Stimulated activated naive CD8-positive, alpha-beta T cell treated with anti-CD3 and anti-CD28 coated beads, Interleukin-15, Interleukin-2, amounts not matched to agents 100 ng/mL and 50 ng/mL, for 24 hours (primary cell): Measurements from ENCODE around the gene NFIB.

Experiments used
- H3K27ac Mint-ChIP-seq: one replicate; pipeline ENCODE4 v1.8.0; 2021; ENCODE audit warnings: mild to moderate bottlenecking, mixed read lengths
- H3K27me3 Mint-ChIP-seq: one replicate; pipeline ENCODE4 v1.8.0; 2021; ENCODE audit warnings: mixed read lengths
- H3K36me3 Mint-ChIP-seq: one replicate; pipeline ENCODE4 v1.8.0; 2021; ENCODE audit warnings: low read depth, mixed read lengths
- H3K4me1 Mint-ChIP-seq: one replicate; pipeline ENCODE4 v1.8.0; 2021; ENCODE audit warnings: low read depth, mixed read lengths
- H3K4me3 Mint-ChIP-seq: one replicate; pipeline ENCODE4 v1.8.0; 2021; ENCODE audit warnings: mild to moderate bottlenecking, mixed read lengths
- H3K9me3 Mint-ChIP-seq: one replicate; pipeline ENCODE4 v1.8.0; 2021; ENCODE audit warnings: mixed read lengths

Gene NFIB

GRCh38 chr9:14339746-14340145, 25.8 kb upstream of the NFIB start:
- no peaks in the 10 kb centered on the region for H3K4me1 Mint-ChIP-seq
- no peaks in the 10 kb centered on the region for H3K9me3 Mint-ChIP-seq
- no peak overlapping the region for H3K4me3 Mint-ChIP-seq
- H3K27me3 Mint-ChIP-seq, result peaks cover 35% of the 10 kb centered on the region
- H3K36me3 Mint-ChIP-seq, result no peaks in the 10 kb centered on the region
- no peak overlapping the region for H3K27ac Mint-ChIP-seq

GRCh38 chr9:14337615-14338014, 23.7 kb upstream of the NFIB start:
- H3K27me3 Mint-ChIP-seq, result peaks cover 44% of the 10 kb centered on the region

GRCh38 chr9:14336244-14336643, 22.3 kb upstream of the NFIB start:
- no peak overlapping the region for H3K4me3 Mint-ChIP-seq
- H3K36me3 Mint-ChIP-seq, result no peaks in the 10 kb centered on the region
- H3K4me1 Mint-ChIP-seq, result no peaks in the 10 kb centered on the region
- H3K9me3 Mint-ChIP-seq, result no peaks in the 10 kb centered on the region
- no peak overlapping the region for H3K27ac Mint-ChIP-seq
- peaks cover 47% of the 10 kb centered on the region for H3K27me3 Mint-ChIP-seq

More at GRCh38 chr9:14337615-14338014, 23.7 kb upstream of the NFIB start:
- Mint-ChIP-seq H3K4me3 (no peak overlapping the region), H3K36me3 (no peaks in the 10 kb centered on the region), H3K4me1 (no peaks in the 10 kb centered on the region), H3K27ac (no peak overlapping the region), H3K9me3 (no peaks in the 10 kb centered on the region)

- Mint-ChIP-seq H3K4me3 (no peak overlapping the region), H3K27ac (no peak overlapping the region), H3K27me3 (peaks cover 55% of the 10 kb centered on the region), H3K4me1 (no peaks in the 10 kb centered on the region), H3K36me3 (no peaks in the 10 kb centered on the region), H3K9me3 (no peaks in the 10 kb centered on the region)
Observed at GRCh38 chr9:14331120-14331519, 17.2 kb upstream of the NFIB start.

GRCh38 chr9:14327036-14327435, 13.1 kb upstream of the NFIB start:
- H3K27me3 Mint-ChIP-seq, result peaks cover 57% of the 10 kb centered on the region
- peaks cover 10% of the 10 kb centered on the region for H3K4me1 Mint-ChIP-seq
- H3K36me3 Mint-ChIP-seq, result peaks cover 3% of the 10 kb centered on the region
- no peaks in the 10 kb centered on the region for H3K9me3 Mint-ChIP-seq
- no peak overlapping the region for H3K27ac Mint-ChIP-seq
- H3K4me3 Mint-ChIP-seq, result no peak overlapping the region

GRCh38 chr9:14326264-14326826, 12.4 kb upstream of the NFIB start:
- no peak overlapping the region for H3K4me3 Mint-ChIP-seq
- H3K27me3 Mint-ChIP-seq, result peaks cover 62% of the 10 kb centered on the region
- H3K4me1 Mint-ChIP-seq, result peaks cover 17% of the 10 kb centered on the region
- peaks cover 3% of the 10 kb centered on the region for H3K36me3 Mint-ChIP-seq
- no peaks in the 10 kb centered on the region for H3K9me3 Mint-ChIP-seq
- H3K27ac Mint-ChIP-seq, result no peak overlapping the region

GRCh38 chr9:14325147-14325546, 11.2 kb upstream of the NFIB start:
- peaks cover 64% of the 10 kb centered on the region for H3K27me3 Mint-ChIP-seq
- H3K4me3 Mint-ChIP-seq, result no peak overlapping the region
- H3K36me3 Mint-ChIP-seq, result peaks cover 3% of the 10 kb centered on the region
- peaks cover 29% of the 10 kb centered on the region for H3K4me1 Mint-ChIP-seq
- H3K27ac Mint-ChIP-seq, result no peak overlapping the region
- H3K9me3 Mint-ChIP-seq, result peaks cover 4% of the 10 kb centered on the region

GRCh38 chr9:14323985-14324650, 10.2 kb upstream of the NFIB start:
- Mint-ChIP-seq H3K4me1 (peaks cover 32% of the 10 kb centered on the region), H3K27ac (no peak overlapping the region), H3K9me3 (peaks cover 4% of the 10 kb centered on the region), H3K36me3 (peaks cover 3% of the 10 kb centered on the region), H3K4me3 (no peak overlapping the region), H3K27me3 (peaks cover 65% of the 10 kb centered on the region)

GRCh38 chr9:14323083-14323971, 9.4 kb upstream of the NFIB start:
- peaks cover 32% of the 10 kb centered on the region for H3K4me1 Mint-ChIP-seq
- peak overlapping the region; percentile 84 for H3K27ac Mint-ChIP-seq
- H3K4me3 Mint-ChIP-seq, result peak overlapping the region; percentile 79
- H3K9me3 Mint-ChIP-seq, result peaks cover 4% of the 10 kb centered on the region
- peaks cover 3% of the 10 kb centered on the region for H3K36me3 Mint-ChIP-seq
- peaks cover 69% of the 10 kb centered on the region for H3K27me3 Mint-ChIP-seq

- peaks cover 4% of the 10 kb centered on the region for H3K9me3 Mint-ChIP-seq
- H3K27ac Mint-ChIP-seq, result peak overlapping the region; percentile 84
- H3K4me1 Mint-ChIP-seq, result peaks cover 32% of the 10 kb centered on the region
- peaks cover 70% of the 10 kb centered on the region for H3K27me3 Mint-ChIP-seq
- H3K36me3 Mint-ChIP-seq, result peaks cover 3% of the 10 kb centered on the region
- peak overlapping the region; percentile 82 for H3K4me3 Mint-ChIP-seq
Observed at GRCh38 chr9:14322211-14323082, 8.5 kb upstream of the NFIB start.

GRCh38 chr9:14321517-14322130, 7.7 kb upstream of the NFIB start:
- Mint-ChIP-seq H3K36me3 (peaks cover 3% of the 10 kb centered on the region), H3K4me1 (peaks cover 32% of the 10 kb centered on the region), H3K9me3 (peaks cover 4% of the 10 kb centered on the region), H3K4me3 (peak overlapping the region; percentile 82), H3K27me3 (peaks cover 74% of the 10 kb centered on the region), H3K27ac (no peak overlapping the region)

- peak overlapping the region; percentile 44 for H3K4me3 Mint-ChIP-seq
- H3K4me1 Mint-ChIP-seq, result peaks cover 36% of the 10 kb centered on the region
- H3K27me3 Mint-ChIP-seq, result peaks cover 76% of the 10 kb centered on the region
- H3K9me3 Mint-ChIP-seq, result peaks cover 4% of the 10 kb centered on the region
- peaks cover 6% of the 10 kb centered on the region for H3K36me3 Mint-ChIP-seq
- no peak overlapping the region for H3K27ac Mint-ChIP-seq
Observed at GRCh38 chr9:14320271-14321181, 6.6 kb upstream of the NFIB start.

GRCh38 chr9:14318934-14319580, 5.1 kb upstream of the NFIB start:
- Mint-ChIP-seq H3K36me3 (peaks cover 6% of the 10 kb centered on the region), H3K9me3 (peaks cover 4% of the 10 kb centered on the region), H3K4me1 (peaks cover 43% of the 10 kb centered on the region), H3K4me3 (no peak overlapping the region), H3K27ac (no peak overlapping the region), H3K27me3 (peaks cover 78% of the 10 kb centered on the region)
